ENCODE data around the gene BIRC3. TPM values are rescaled to one million over a fixed set of nuclear protein-coding genes. Genes with fewer than 3 reads are reported as not detected.
A peak's percentile ranks its signal among the peaks of the same experiment; 100 is the strongest.
"Not testable (repeated sequence)": the region's sequence is repeated elsewhere in the genome, so short reads cannot be mapped to it uniquely, and the experiment has no call there.

Gene BIRC3
- total and polyA plus RNA-seq, 12 donors: 1.1 to 16.5 (median 5.4) TPM

GRCh38 chr11:102293873-102294601 is 23.2 kb upstream of the BIRC3 start:
- peak in 3 of 8 donors; percentile 55 to 73 (median 72) for ATAC-seq
- H3K27me3 ChIP-seq: no peaks in the 10 kb centered on the region
- no peak for DNase-seq
- peaks cover 0 to 10% (median 0%) of the 10 kb centered on the region in 9 donors for H3K4me1 ChIP-seq
- 30% methylated on average over 6 of the region's 6 CpGs for WGBS, 2 donors
- no peak overlapping the region for H3K27ac ChIP-seq
- H3K9me3 ChIP-seq: peaks cover 0 to 3% (median 0%) of the 10 kb centered on the region in 11 donors
- intact Hi-C loops (cut with DNase I): loop anchor here in 3 of 10 donors (5.0 to 10.0 kb wide), 3 partner anchors 48 to 371 kb away; no protein-coding TSS in a partner anchor
- peak overlapping the region in 1 of 10 donors; percentile 23 for H3K4me3 ChIP-seq
- no peaks in the 10 kb centered on the region for H3K36me3 ChIP-seq
- TF ChIP-seq CTCF (IDR thresholded peaks at IDR 0.05): peak; percentile 23 to 77 (median 60)

GRCh38 chr11:102295045-102295444 is 22.2 kb upstream of the BIRC3 start:
- Histone ChIP-seq H3K36me3 (no peaks in the 10 kb centered on the region), H3K9me3 (peaks cover 0 to 3% (median 0%) of the 10 kb centered on the region in 11 donors), H3K4me3 (no peak overlapping the region), H3K4me1 (peaks cover 0 to 10% (median 0%) of the 10 kb centered on the region in 9 donors), H3K27me3 (no peaks in the 10 kb centered on the region), H3K27ac (no peak overlapping the region)
- TF ChIP-seq CTCF (IDR thresholded peaks at IDR 0.05): no peak
- ATAC-seq: no peak
- WGBS, 2 donors: 77 to 82% methylated on average over 2 of the region's 2 CpGs
- intact Hi-C loops (cut with DNase I): loop anchor here in 1 of 10 donors (10.0 kb wide), 1 partner anchor 370 kb away; no protein-coding TSS in a partner anchor
- no peak for DNase-seq

DNA sequence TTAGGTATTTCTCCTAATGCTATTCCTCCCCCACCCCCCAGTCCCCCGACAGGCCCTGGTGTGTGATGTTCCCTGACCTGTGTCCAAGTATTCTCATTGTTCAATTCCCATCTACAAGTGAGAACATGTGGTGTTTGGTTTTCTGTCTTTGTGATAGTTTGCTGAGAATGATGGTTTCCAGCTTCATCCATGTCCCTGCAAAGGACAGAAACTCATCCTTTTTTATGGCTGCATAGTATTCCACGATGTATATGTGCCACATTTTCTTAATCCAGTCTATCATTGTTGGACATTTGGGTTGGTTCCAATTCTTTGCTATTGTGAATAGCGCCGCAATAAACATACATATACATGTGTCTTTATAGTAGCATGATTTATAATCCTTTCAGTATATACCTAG is 20.5 kb upstream of the BIRC3 start:
- intact Hi-C loops (cut with DNase I): loop anchor here in 1 of 10 donors (10.0 kb wide), 1 partner anchor 368 kb away; no protein-coding TSS in a partner anchor
- not testable (repeated sequence) for DNase-seq, H3K27me3 ChIP-seq, ATAC-seq, H3K4me3 ChIP-seq, H3K4me1 ChIP-seq, H3K27ac ChIP-seq, H3K36me3 ChIP-seq, H3K9me3 ChIP-seq
- 87% methylated on average over 4 of the region's 4 CpGs for WGBS, 2 donors

DNA sequence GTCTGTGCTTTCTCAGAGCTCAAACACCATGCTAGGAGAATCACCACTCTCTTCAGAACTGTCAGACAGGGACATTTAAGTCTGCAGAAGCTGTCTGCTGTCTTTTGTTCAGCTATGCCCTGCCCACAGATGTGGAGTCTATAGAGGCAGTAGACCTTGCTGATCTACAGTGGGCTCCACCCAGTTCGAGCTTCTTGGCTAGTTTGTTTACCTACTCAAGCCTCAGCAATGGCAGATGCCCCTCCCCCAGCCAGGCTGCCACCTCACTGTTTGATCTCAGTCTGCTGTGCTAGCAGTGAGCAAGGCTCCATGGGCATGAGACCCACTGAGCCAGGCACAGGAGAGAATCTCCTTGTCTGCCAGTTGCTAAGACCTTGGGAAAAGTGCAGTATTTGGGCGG is 16.4 kb upstream of the BIRC3 start:
- H3K27me3 ChIP-seq; ATAC-seq; H3K27ac ChIP-seq; intact Hi-C loops (cut with DNase I); DNase-seq; H3K36me3 ChIP-seq; H3K4me3 ChIP-seq: not testable (repeated sequence)
- Histone ChIP-seq H3K9me3 (peaks cover 0 to 21% (median 0%) of the 10 kb centered on the region in 11 donors), H3K4me1 (peaks cover 0 to 19% (median 0%) of the 10 kb centered on the region in 9 donors)
- whole genome bisulfite sequencing, 2 donors: 65 to 69% methylated on average over 2 of the region's 2 CpGs

GRCh38 chr11:102302241-102302640 is 15.0 kb upstream of the BIRC3 start:
- ATAC-seq: no peak
- 71 to 83% methylated on average over 1 of the region's 1 CpG for WGBS, 2 donors
- H3K36me3 ChIP-seq: no peaks in the 10 kb centered on the region

More at GRCh38 chr11:102302241-102302640, 15.0 kb upstream of the BIRC3 start:
- intact Hi-C loops (cut with DNase I): no loop called here
- Histone ChIP-seq H3K9me3 (peaks cover 0 to 21% (median 0%) of the 10 kb centered on the region in 11 donors), H3K4me1 (peaks cover 0 to 33% (median 8%) of the 10 kb centered on the region in 9 donors), H3K27ac (no peak overlapping the region), H3K27me3 (no peaks in the 10 kb centered on the region), H3K4me3 (no peak overlapping the region)
- DNase-seq: no peak
- no peak for TF ChIP-seq CTCF (IDR thresholded peaks at IDR 0.05)
